GM12864 (cell line): ENCODE results near the gene LRP10.

Experiments used
- DNase-seq: peaks from one replicate; pipeline ENCODE4 v3.0.0-alpha.2; 2011; ENCODE audit warnings: low read depth
- H3K4me3 ChIP-seq: 2 replicates; pipeline ENCODE4 v1.5.1; 2011; ENCODE audit warnings: mild to moderate bottlenecking, low read depth, low read length, control low read depth
- TF ChIP-seq, protein P1 (sequence below): IDR thresholded peaks from 2 replicates; pipeline ENCODE4 v1.5.1; 2011; ENCODE audit warnings: low read depth, mild to moderate bottlenecking, moderate library complexity, low read length, control low read depth, inconsistent platforms; ENCODE audit errors: missing control alignments

The LRP10 gene

DNA sequence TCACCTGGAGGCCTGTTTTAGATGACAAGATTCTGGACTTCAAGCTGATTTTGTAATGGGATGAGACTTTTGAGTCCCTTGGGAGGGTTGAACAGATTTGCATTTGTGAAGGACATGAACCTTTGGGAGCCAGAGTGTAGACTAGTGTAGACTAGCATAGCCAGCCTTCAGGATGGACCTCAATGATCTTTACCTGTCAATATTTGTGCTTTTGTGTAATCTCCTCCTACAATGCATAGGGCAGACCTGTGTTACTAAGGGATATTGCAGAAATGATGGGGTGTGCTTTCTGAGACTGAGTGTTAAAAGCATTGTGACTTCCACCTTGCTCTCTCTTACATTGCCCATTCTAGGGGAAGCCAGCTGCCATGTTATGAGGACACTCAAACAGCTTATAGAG is 9.9 kb upstream of the LRP10 start:
- no peak overlapping the region for H3K4me3 ChIP-seq
- TF ChIP-seq, protein P1, sequence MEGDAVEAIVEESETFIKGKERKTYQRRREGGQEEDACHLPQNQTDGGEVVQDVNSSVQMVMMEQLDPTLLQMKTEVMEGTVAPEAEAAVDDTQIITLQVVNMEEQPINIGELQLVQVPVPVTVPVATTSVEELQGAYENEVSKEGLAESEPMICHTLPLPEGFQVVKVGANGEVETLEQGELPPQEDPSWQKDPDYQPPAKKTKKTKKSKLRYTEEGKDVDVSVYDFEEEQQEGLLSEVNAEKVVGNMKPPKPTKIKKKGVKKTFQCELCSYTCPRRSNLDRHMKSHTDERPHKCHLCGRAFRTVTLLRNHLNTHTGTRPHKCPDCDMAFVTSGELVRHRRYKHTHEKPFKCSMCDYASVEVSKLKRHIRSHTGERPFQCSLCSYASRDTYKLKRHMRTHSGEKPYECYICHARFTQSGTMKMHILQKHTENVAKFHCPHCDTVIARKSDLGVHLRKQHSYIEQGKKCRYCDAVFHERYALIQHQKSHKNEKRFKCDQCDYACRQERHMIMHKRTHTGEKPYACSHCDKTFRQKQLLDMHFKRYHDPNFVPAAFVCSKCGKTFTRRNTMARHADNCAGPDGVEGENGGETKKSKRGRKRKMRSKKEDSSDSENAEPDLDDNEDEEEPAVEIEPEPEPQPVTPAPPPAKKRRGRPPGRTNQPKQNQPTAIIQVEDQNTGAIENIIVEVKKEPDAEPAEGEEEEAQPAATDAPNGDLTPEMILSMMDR = no peak
- DNase-seq = no peak

DNA sequence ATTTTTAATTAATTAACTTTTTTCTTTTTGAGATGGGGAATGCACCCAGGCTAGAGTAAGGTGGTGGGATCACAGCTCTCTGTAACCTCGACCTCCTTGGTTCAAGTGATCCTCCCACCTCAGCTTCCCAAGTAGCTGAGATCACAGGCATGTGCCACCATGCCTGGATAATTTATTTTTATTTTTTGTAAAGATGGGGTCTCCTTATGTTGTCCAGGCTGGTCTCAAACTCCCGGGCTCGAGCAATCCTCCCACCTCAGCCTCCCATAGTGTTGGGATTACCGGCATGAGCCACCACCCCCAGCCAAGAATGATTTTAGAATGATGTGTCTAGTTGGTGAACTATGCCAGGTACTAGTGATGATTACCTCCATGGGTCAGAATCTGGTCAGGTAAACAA is 6.6 kb upstream of the LRP10 start:
- DNase-seq = no peak
- no peak overlapping the region for H3K4me3 ChIP-seq
- TF ChIP-seq, protein P1 = no peak

DNA sequence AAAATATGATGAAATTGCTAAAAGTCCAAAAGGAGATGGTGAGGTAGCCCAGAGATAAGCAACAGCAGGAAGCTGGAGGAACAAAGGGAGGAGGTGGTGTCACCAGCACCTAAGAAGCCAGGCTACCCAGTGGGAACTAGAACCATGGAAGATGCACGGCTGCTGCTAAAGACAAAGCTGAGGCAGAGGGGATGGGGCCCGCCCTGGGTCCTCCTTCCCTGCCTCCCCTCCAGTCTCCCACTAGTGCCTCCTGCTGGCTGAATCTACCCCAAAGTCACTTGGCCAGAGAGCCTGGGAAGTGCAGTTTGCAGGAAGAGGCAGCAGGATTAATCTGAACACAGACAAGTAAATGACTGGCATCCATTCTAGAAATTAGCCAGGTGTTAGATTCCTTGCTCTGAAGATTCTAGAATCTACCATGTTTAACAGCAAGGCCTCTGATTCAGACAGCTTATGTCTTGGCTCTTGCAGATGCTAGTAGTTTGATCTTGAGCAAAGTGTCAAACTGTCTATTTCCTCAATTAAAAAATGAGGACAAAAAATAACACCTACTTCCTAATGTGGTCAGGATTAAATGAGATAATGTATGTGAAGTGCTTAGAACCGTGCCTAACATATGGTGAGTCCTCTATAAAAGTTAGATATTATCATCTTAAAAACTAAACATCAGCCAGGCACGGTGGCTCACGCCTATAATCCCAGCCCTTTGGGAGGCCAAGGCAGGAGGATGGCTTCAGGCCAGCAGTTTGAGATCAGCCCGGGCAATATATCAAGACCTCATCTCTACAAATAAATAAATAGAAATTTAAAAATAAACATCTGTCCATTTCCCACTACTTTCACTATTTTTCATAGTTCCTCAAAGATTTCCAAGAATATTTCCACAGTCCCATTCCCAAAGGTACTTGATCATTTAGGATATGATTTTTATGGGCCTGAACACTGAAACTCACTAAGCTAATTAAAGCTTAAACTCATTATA is 5.8 kb upstream of the LRP10 start:
- TF ChIP-seq, protein P1 = peak; percentile 32
- DNase-seq = no peak
- no peak overlapping the region for H3K4me3 ChIP-seq

DNA sequence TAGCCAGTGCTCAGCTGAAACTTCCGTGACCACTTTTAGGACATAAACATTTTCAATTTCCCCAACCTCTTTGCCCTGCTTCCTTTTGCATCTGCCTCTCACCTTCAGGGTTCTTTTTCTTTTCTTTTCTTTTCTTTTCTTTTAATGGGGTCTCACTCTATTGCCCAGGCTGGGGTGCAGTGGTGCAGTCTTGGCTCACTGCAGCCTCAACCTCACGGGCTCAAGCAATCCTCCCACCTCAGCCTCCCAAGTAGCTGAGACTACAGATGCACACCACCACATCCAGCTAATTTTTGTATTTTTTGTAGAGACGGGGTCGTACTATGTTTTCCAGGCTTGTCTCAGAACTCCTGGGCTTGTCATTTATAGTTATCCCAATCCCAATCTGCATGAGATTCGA is 4.7 kb upstream of the LRP10 start:
- DNase-seq = no peak
- TF ChIP-seq, protein P1 = no peak
- no peak overlapping the region for H3K4me3 ChIP-seq

DNA sequence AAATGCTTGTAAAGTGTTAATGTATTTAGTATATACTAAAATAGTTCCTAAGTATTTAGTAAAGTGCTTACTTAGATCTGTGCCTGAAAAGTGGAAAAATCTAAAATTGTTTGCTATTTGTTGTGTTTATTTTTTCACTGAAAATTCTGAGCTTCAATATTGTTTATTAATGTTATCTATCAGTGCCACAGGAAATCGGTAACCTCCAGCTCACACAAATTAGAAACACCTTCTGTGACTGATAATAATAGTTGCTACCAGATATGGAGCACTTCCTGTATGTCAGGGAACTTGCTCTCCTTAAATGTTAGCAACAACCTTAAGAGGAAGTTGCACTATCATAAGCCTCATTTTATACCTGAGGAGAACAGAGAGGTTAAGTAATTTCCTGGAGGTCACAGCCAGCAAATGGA is 723 bp upstream of the LRP10 start:
- H3K4me3 ChIP-seq = peak overlapping the region; percentile 75
- peak; percentile 72 for DNase-seq
- TF ChIP-seq, protein P1 = no peak

DNA sequence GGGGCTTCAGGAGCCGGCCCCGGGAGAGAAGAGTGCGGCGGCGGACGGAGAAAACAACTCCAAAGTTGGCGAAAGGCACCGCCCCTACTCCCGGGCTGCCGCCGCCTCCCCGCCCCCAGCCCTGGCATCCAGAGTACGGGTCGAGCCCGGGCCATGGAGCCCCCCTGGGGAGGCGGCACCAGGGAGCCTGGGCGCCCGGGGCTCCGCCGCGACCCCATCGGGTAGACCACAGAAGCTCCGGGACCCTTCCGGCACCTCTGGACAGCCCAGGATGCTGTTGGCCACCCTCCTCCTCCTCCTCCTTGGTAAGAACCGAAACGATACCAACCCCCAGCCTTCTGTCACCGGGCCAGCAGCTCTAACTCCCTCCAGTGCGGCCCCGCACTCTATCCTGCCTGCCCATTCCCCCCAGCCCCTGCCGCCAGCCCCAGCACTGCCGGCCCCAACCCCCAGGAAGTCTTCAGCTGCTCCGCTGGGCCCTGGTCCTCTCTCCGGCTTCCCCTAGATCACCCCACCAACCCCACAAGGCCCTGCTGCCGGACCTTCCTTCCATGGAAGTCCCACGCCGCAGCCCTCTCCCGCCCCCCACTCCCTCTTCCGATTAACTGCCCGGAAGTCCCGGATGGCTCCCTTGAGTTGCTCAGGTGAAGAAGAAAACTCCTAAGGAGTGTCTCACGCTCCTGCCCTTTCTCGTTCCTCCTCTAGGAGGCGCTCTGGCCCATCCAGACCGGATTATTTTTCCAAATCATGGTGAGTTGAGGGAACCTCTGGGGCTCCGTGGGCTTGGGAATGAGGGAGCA is 693 bp downstream of the LRP10 start:
- H3K4me3 ChIP-seq = peak overlapping the region; percentile 75
- DNase-seq = no peak
- TF ChIP-seq, protein P1 = peak; percentile 92
